ENCODE results near the gene PAX2.
A peak's percentile ranks its signal among the peaks of the same experiment; 100 is the strongest.

Gene PAX2

GRCh38 chr10:100734295-100735086, 10.9 kb upstream of the PAX2 start:
- Histone ChIP-seq H3K4me1 (ENCODE audit: control insufficient read depth, insufficient read depth, low read length, poor library complexity, severe bottlenecking) (peaks cover 36% of the 10 kb centered on the region), H3K9me3 (ENCODE audit: control insufficient read depth, low read length) (no peaks in the 10 kb centered on the region), H3K4me3 (ENCODE audit: extremely low read depth, insufficient read depth, low read length, poor library complexity, severe bottlenecking) (no peak overlapping the region), H3K27ac (ENCODE audit: low read depth, low read length, severe bottlenecking) (no peak overlapping the region), H3K36me3 (ENCODE audit: control insufficient read depth, insufficient read depth, low read length) (no peaks in the 10 kb centered on the region)
- WGBS, 2 experiments (ENCODE audit: insufficient coverage in 2 of 2), result 28 to 32% methylated on average over 2 to 3 of the region's 7 CpGs

- Histone ChIP-seq H3K36me3 (ENCODE audit: control insufficient read depth, insufficient read depth, low read length) (no peaks in the 10 kb centered on the region), H3K9me3 (ENCODE audit: control insufficient read depth, low read length) (no peaks in the 10 kb centered on the region), H3K4me1 (ENCODE audit: control insufficient read depth, insufficient read depth, low read length, poor library complexity, severe bottlenecking) (peaks cover 32% of the 10 kb centered on the region), H3K4me3 (ENCODE audit: extremely low read depth, insufficient read depth, low read length, poor library complexity, severe bottlenecking) (no peak overlapping the region), H3K27ac (ENCODE audit: low read depth, low read length, severe bottlenecking) (no peak overlapping the region)
- 3 to 37% methylated on average over 3 to 6 of the region's 7 CpGs for WGBS, 2 experiments (ENCODE audit: insufficient coverage in 2 of 2)
Observed at GRCh38 chr10:100735087-100735336, 10.4 kb upstream of the PAX2 start.

GRCh38 chr10:100735337-100736143, 9.8 kb upstream of the PAX2 start:
- H3K27ac ChIP-seq (ENCODE audit: low read depth, low read length, severe bottlenecking), result no peak overlapping the region
- H3K4me3 ChIP-seq (ENCODE audit: extremely low read depth, insufficient read depth, low read length, poor library complexity, severe bottlenecking), result peak overlapping the region; percentile 14
- no peaks in the 10 kb centered on the region for H3K9me3 ChIP-seq (ENCODE audit: control insufficient read depth, low read length)
- H3K36me3 ChIP-seq (ENCODE audit: control insufficient read depth, insufficient read depth, low read length), result no peaks in the 10 kb centered on the region
- peaks cover 27% of the 10 kb centered on the region for H3K4me1 ChIP-seq (ENCODE audit: control insufficient read depth, insufficient read depth, low read length, poor library complexity, severe bottlenecking)
- WGBS, 2 experiments (ENCODE audit: insufficient coverage in 2 of 2), result 2 to 3% methylated on average over 37 to 61 of the region's 73 CpGs

GRCh38 chr10:100736144-100736808, 9.1 kb upstream of the PAX2 start:
- no peaks in the 10 kb centered on the region for H3K9me3 ChIP-seq (ENCODE audit: control insufficient read depth, low read length)

GRCh38 chr10:100736809-100737354, 8.5 kb upstream of the PAX2 start:
- Histone ChIP-seq H3K9me3 (ENCODE audit: control insufficient read depth, low read length) (no peaks in the 10 kb centered on the region), H3K4me3 (ENCODE audit: extremely low read depth, insufficient read depth, low read length, poor library complexity, severe bottlenecking) (no peak overlapping the region), H3K36me3 (ENCODE audit: control insufficient read depth, insufficient read depth, low read length) (no peaks in the 10 kb centered on the region), H3K27ac (ENCODE audit: low read depth, low read length, severe bottlenecking) (no peak overlapping the region), H3K4me1 (ENCODE audit: control insufficient read depth, insufficient read depth, low read length, poor library complexity, severe bottlenecking) (peaks cover 16% of the 10 kb centered on the region)
- WGBS, 2 experiments (ENCODE audit: insufficient coverage in 2 of 2), result 19 to 21% methylated on average over 4 to 5 of the region's 7 CpGs

More at GRCh38 chr10:100736144-100736808, 9.1 kb upstream of the PAX2 start:
- Histone ChIP-seq H3K36me3 (ENCODE audit: control insufficient read depth, insufficient read depth, low read length) (no peaks in the 10 kb centered on the region), H3K4me3 (ENCODE audit: extremely low read depth, insufficient read depth, low read length, poor library complexity, severe bottlenecking) (no peak overlapping the region), H3K4me1 (ENCODE audit: control insufficient read depth, insufficient read depth, low read length, poor library complexity, severe bottlenecking) (peaks cover 20% of the 10 kb centered on the region), H3K27ac (ENCODE audit: low read depth, low read length, severe bottlenecking) (no peak overlapping the region)
- WGBS, 2 experiments (ENCODE audit: insufficient coverage in 2 of 2), result 0 to 17% methylated on average over 2 to 3 of the region's 6 CpGs

GRCh38 chr10:100737355-100738054, 7.9 kb upstream of the PAX2 start:
- Histone ChIP-seq H3K36me3 (ENCODE audit: control insufficient read depth, insufficient read depth, low read length) (no peaks in the 10 kb centered on the region), H3K4me3 (ENCODE audit: extremely low read depth, insufficient read depth, low read length, poor library complexity, severe bottlenecking) (no peak overlapping the region), H3K4me1 (ENCODE audit: control insufficient read depth, insufficient read depth, low read length, poor library complexity, severe bottlenecking) (peaks cover 12% of the 10 kb centered on the region), H3K27ac (ENCODE audit: low read depth, low read length, severe bottlenecking) (no peak overlapping the region), H3K9me3 (ENCODE audit: control insufficient read depth, low read length) (no peaks in the 10 kb centered on the region)
- 2% methylated on average over 30 to 35 of the region's 51 CpGs for WGBS, 2 experiments (ENCODE audit: insufficient coverage in 2 of 2)

GRCh38 chr10:100738055-100738827, 7.1 kb upstream of the PAX2 start:
- Histone ChIP-seq H3K27ac (ENCODE audit: low read depth, low read length, severe bottlenecking) (no peak overlapping the region), H3K9me3 (ENCODE audit: control insufficient read depth, low read length) (no peaks in the 10 kb centered on the region), H3K4me3 (ENCODE audit: extremely low read depth, insufficient read depth, low read length, poor library complexity, severe bottlenecking) (no peak overlapping the region), H3K36me3 (ENCODE audit: control insufficient read depth, insufficient read depth, low read length) (no peaks in the 10 kb centered on the region), H3K4me1 (ENCODE audit: control insufficient read depth, insufficient read depth, low read length, poor library complexity, severe bottlenecking) (peaks cover 12% of the 10 kb centered on the region)
- WGBS, 2 experiments (ENCODE audit: insufficient coverage in 2 of 2), result 4 to 8% methylated on average over 10 to 14 of the region's 21 CpGs

- H3K4me3 ChIP-seq (ENCODE audit: extremely low read depth, insufficient read depth, low read length, poor library complexity, severe bottlenecking), result no peak overlapping the region
- peaks cover 18% of the 10 kb centered on the region for H3K4me1 ChIP-seq (ENCODE audit: control insufficient read depth, insufficient read depth, low read length, poor library complexity, severe bottlenecking)
- H3K36me3 ChIP-seq (ENCODE audit: control insufficient read depth, insufficient read depth, low read length), result no peaks in the 10 kb centered on the region
- no peaks in the 10 kb centered on the region for H3K9me3 ChIP-seq (ENCODE audit: control insufficient read depth, low read length)
- H3K27ac ChIP-seq (ENCODE audit: low read depth, low read length, severe bottlenecking), result no peak overlapping the region
- 1% methylated on average over 40 to 51 of the region's 56 CpGs for WGBS, 2 experiments (ENCODE audit: insufficient coverage in 2 of 2)
Observed at GRCh38 chr10:100739517-100740368, 5.6 kb upstream of the PAX2 start.

All from mesodermal cell (in vitro differentiated cells).